H1 (cell line): ENCODE data around the gene YLPM1. TPM values are rescaled to one million over a fixed set of nuclear protein-coding genes. Genes with fewer than 3 reads are reported as not detected.

Experiments used
- ATF2 ChIP-seq: IDR thresholded peaks from 2 replicates; pipeline ENCODE4 v1.6.1; 2012; ENCODE audit warnings: low read length, inconsistent platforms
- EGR1 ChIP-seq: IDR thresholded peaks from 2 replicates; pipeline ENCODE4 v1.6.1; 2011; ENCODE audit warnings: low read depth, low read length, borderline replicate concordance
- HDAC2 ChIP-seq, 2 experiments: fragments of 300-600 bp in 1 of 2; sonication (generic) in 1 of 2; IDR thresholded peaks; 2 replicates each; pipeline ENCODE4 v1.6.1; 2011 to 2012; ENCODE audit warnings: low read depth in 2 of 2, low read length in 2 of 2, mild to moderate bottlenecking in 2 of 2, moderate library complexity in 2 of 2, borderline replicate concordance in 1 of 2, inconsistent platforms in 1 of 2
- POLR2A ChIP-seq, 2 experiments: IDR thresholded peaks; 1 replicate in 1 of 2; 2 replicates in 1 of 2; pipeline ENCODE4 v1.6.1; 2011; ENCODE audit warnings: low read depth in 2 of 2, low read length in 2 of 2, mild to moderate bottlenecking in 2 of 2; ENCODE audit errors: control extremely low read depth in 1 of 2
- SIN3A ChIP-seq, 2 experiments: IDR thresholded peaks in 1 of 2; conservative IDR thresholded peaks in 1 of 2; 2 replicates each; pipeline ENCODE4 v1.6.1; 2011 to 2012; ENCODE audit warnings: low read length in 2 of 2, improper control_type of control experiment in 1 of 2, low read depth in 1 of 2, mild to moderate bottlenecking in 1 of 2
- SP1 ChIP-seq: IDR thresholded peaks from 2 replicates; pipeline ENCODE4 v1.6.1; 2011; ENCODE audit warnings: low read depth, low read length
- SRF ChIP-seq: IDR thresholded peaks from 2 replicates; pipeline ENCODE4 v1.6.1; 2011; ENCODE audit warnings: mild to moderate bottlenecking, low read depth, low read length, moderate library complexity
- TAF1 ChIP-seq: IDR thresholded peaks from 2 replicates; pipeline ENCODE4 v1.6.1; 2011; ENCODE audit warnings: mild to moderate bottlenecking, low read depth, low read length
- polyA plus RNA-seq, 7 experiments: library from polyadenylated mRNA; depleted of rRNA in 3 of 7; stranded (reverse) in 5 of 7; unstranded in 2 of 7; fragments of >200 nt in 5 of 7; fragments of 200-250 nt in 2 of 7; gene quantifications; 1 replicate in 5 of 7; 2 replicates in 1 of 7; 4 replicates in 1 of 7; pipeline versions ENCODE4 v1.2.1 to v1.2.3, GENCODE V29; 2011 to 2013; ENCODE audit warnings: missing spikeins in 2 of 7, mixed read lengths in 2 of 7
- total RNA-seq: library from RNA; stranded (reverse); fragmentation: NEBNext Ultra II Directional; extraction: Animal tissue kit (Norgen Biotek cat#: 25700); gene quantifications from 2 replicates; pipeline ENCODE4 v1.2.1, GENCODE V29; 2021

The YLPM1 gene
- total and polyA plus RNA-seq, 2 of the 8 experiments (the other 6 are each of a cell fraction or from before 2014, with no cell fraction given) = 13.5 to 71.7 TPM

GRCh38 chr14:74807853-74808545 lies 44.9 kb downstream of the YLPM1 start (continued):
- TF ChIP-seq ATF2 (no peak), SIN3A (conservative IDR thresholded peaks at IDR 0.05 in 1 of 2, IDR thresholded peaks at IDR 0.05 in 1 of 2; ENCODE audit: low read depth in 1 of 2, low read length in 2 of 2) (no peak), SRF (no peak), TAF1 (no peak), HDAC2 (IDR thresholded peaks at IDR 0.05; ENCODE audit: borderline replicate concordance in 1 of 2, low read depth in 2 of 2, low read length in 2 of 2) (no peak), SP1 (no peak), EGR1 (no peak), POLR2A (IDR thresholded peaks at IDR 0.05; ENCODE audit: control extremely low read depth in 1 of 2, low read depth in 2 of 2, low read length in 2 of 2) (no peak)
